Skeletal muscle tissue (tissue), 4 donors: ENCODE results near the gene SSR4. TPM values are rescaled to one million over a fixed set of nuclear protein-coding genes. Genes with fewer than 3 reads are reported as not detected.

Source experiments
- H3K27ac ChIP-seq: one replicate; pipeline ENCODE4 v1.7.0; 2013; ENCODE audit warnings: mild to moderate bottlenecking, low read depth, low read length, inconsistent platforms
- H3K27me3 ChIP-seq, 3 donors: one replicate each; pipeline ENCODE4 v1.7.0; 2013; ENCODE audit warnings: low read length in 3 of 3; ENCODE audit not compliant: control insufficient read depth in 3 of 3, insufficient read depth in 3 of 3
- H3K36me3 ChIP-seq, 3 donors: one replicate each; pipeline ENCODE4 v1.7.0; 2013; ENCODE audit warnings: low read length in 3 of 3; ENCODE audit not compliant: control insufficient read depth in 3 of 3, insufficient read depth in 3 of 3
- H3K4me1 ChIP-seq, 3 donors: one replicate each; pipeline ENCODE4 v1.7.0; 2013; ENCODE audit warnings: low read length in 3 of 3, mild to moderate bottlenecking in 3 of 3; ENCODE audit not compliant: control insufficient read depth in 3 of 3, insufficient read depth in 3 of 3
- H3K4me3 ChIP-seq, 3 donors: one replicate each; pipeline ENCODE4 v1.7.0; 2013; ENCODE audit warnings: low read length in 3 of 3
- H3K9ac ChIP-seq, 3 donors: one replicate each; pipeline ENCODE4 v1.7.0; 2013; ENCODE audit warnings: low read length in 3 of 3, mild to moderate bottlenecking in 3 of 3, moderate library complexity in 2 of 3, low read depth in 1 of 3
- H3K9me3 ChIP-seq, 3 donors: one replicate each; pipeline ENCODE4 v1.7.0; 2013; ENCODE audit warnings: low read length in 3 of 3; ENCODE audit not compliant: control insufficient read depth in 3 of 3
- total RNA-seq: library from RNA; depleted of rRNA; stranded (reverse); fragments of >200 nt; gene quantifications from one replicate; pipeline ENCODE4 v1.2.3, GENCODE V29; 2014
- donor health status: Osteomylitis.

Gene SSR4
- total RNA-seq, 1 donor from 2014 or later: 85.6 TPM

DNA sequence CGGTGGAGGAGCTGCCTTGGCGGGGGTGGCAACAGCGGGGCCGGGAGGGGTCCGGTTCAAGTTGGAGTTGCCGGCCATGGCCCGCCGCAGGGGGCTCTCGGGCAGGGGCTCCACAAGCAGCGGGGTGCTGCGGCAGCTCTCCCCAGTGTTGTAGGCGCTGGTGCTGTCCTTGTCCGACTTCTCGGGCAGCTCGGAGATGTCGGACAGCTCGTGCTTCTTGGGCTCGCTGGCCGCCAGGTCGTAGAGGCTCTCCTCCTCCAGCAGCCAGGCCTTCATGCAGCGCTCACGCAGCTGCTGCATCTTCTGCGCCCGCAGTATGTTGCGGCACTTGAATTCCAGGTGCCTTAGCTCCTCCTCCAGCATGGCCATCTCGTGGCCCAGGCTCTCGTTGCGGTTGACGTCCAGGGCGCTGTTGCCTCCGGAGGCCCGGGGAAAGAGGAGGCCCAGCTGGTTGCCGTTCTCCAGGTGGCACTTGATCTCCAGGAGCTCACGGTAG lies 9.7 kb downstream of the SSR4 start:
- Histone ChIP-seq H3K9ac (no peak overlapping the region), H3K27ac (no peak overlapping the region), H3K27me3 (peaks cover 0 to 4% (median 0%) of the 10 kb centered on the region in 3 donors), H3K36me3 (no peaks in the 10 kb centered on the region), H3K9me3 (no peaks in the 10 kb centered on the region), H3K4me1 (peaks cover 4 to 12% (median 10%) of the 10 kb centered on the region in 3 donors), H3K4me3 (no peak overlapping the region)

DNA sequence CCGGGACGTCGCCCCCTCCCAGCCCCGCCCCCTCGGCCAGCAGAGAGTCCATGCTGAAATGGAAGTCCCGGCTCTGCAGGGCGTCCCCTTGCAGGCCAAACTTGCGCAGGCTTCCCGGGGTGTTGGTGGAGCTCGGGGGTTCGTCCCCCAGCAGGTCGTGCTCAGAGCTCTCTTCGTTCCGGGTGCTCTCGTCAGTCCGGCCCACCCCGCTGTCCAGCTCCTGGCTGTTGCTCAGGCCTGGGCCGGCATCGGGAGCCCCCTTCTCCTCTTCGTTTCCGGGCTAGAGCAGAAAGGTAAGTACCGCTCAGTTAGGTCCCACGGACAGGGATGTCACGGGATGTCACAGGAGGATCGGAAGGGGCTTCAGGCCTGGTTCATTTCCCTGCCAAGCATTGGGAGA lies 10.2 kb downstream of the SSR4 start:
- Histone ChIP-seq H3K27me3 (peaks cover 0 to 4% (median 0%) of the 10 kb centered on the region in 3 donors), H3K4me3 (no peak overlapping the region), H3K36me3 (no peaks in the 10 kb centered on the region), H3K9me3 (no peaks in the 10 kb centered on the region), H3K27ac (no peak overlapping the region), H3K4me1 (peaks cover 4 to 10% (median 9%) of the 10 kb centered on the region in 3 donors), H3K9ac (no peak overlapping the region)

DNA sequence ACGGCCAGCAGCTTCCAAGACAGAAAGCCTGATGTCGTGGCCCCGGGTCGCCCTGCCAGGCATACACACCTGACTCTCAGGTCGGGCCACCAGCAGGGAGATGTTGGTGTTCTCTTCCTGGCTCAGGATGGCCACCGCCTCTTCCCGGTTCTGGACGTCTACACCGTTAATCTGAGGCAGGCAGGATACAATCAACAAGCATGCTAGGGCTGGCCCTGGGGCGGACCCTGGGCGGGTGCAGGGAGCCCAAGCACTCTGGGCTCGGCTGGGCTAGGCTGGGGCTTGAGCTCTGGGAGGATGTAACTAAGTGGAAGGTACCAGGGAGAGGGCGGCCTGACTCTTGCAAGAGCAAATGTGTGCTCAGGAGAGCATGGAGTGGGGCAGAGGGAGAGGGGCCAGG lies 11.0 kb downstream of the SSR4 start:
- Histone ChIP-seq H3K4me1 (peaks cover 3 to 5% (median 4%) of the 10 kb centered on the region in 3 donors), H3K9ac (no peak overlapping the region), H3K4me3 (no peak overlapping the region)

DNA sequence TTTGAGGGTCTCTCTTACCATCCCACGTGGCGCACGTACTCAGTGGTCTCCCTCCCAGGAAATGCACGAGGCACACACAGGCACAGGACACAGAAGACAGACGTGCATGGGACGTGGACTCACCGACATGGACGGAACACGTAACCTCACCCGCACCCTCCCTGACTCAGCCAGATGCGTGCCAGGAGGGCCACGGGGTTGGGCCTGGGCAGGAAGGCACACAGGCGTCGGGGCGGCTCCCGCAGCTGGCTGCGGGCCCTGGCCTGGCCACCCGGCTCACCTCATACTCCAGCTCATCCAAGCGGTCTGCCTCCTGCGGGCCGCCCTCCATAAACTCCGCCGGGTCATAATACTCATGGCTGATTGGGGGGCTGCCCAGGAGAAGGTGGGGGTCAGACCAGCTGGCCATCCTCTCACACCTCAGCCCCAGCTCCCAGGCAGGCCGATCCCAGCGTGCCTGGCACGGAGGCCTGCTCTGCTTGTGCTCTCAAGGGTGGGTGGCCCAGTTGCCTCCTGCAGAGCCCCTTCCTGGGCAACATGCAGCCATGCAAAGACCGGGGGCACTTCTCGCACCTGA lies 12.6 kb downstream of the SSR4 start:
- Histone ChIP-seq H3K36me3 (no peaks in the 10 kb centered on the region), H3K27ac (no peak overlapping the region), H3K4me1 (no peaks in the 10 kb centered on the region), H3K27me3 (peaks cover 0 to 4% (median 0%) of the 10 kb centered on the region in 3 donors), H3K4me3 (no peak overlapping the region), H3K9ac (no peak overlapping the region), H3K9me3 (no peaks in the 10 kb centered on the region)

More for the DNA sequence above, 11.0 kb downstream of the SSR4 start:
- Histone ChIP-seq H3K36me3 (no peaks in the 10 kb centered on the region), H3K27me3 (peaks cover 0 to 4% (median 0%) of the 10 kb centered on the region in 3 donors), H3K9me3 (no peaks in the 10 kb centered on the region), H3K27ac (no peak overlapping the region)

DNA sequence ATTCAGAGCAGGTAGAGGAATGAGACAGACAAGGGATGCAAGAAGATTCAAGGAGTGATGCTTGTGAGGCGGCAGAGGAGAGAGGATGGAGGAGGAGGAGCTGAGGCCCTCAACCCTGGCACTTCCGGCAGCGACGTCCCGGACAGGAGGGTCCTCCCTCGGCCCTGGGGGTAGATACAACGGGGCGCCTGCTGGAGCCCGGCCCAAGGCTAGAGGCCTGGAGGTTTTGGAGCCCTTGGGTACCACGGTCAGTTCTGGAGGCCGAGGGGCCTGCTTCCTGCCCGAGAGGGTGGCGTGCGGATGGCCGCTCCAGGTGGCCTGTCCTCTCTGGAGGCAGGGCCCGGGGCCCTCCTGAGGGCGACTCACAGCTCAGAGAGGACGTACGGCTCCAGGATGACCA lies 13.5 kb downstream of the SSR4 start:
- peaks cover 0 to 4% (median 0%) of the 10 kb centered on the region in 3 donors for H3K27me3 ChIP-seq
- H3K4me1 ChIP-seq: no peaks in the 10 kb centered on the region
- no peak overlapping the region for H3K9ac ChIP-seq
- no peak overlapping the region for H3K4me3 ChIP-seq
- H3K36me3 ChIP-seq: no peaks in the 10 kb centered on the region
- no peak overlapping the region for H3K27ac ChIP-seq
- no peaks in the 10 kb centered on the region for H3K9me3 ChIP-seq

DNA sequence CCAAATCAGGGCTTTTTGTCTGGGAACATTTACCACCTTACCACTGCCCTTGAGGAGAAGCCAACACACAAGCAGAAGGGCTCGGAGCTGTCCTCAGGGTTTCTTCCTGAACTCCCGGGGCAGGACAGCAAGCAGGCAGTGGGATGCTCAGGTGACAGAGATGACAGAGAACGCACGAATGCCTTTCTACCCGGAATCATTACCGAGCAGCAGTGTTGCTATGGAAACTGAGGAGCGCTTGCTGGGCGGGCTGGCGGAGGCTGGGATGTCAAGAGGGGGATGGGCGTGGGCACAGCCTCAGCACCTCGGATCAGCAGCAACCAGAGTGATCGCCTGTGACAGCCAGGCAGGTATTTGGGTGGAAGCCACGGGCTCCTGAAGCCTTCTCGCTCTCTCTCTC lies 17.8 kb downstream of the SSR4 start:
- no peaks in the 10 kb centered on the region for H3K36me3 ChIP-seq
- no peak overlapping the region for H3K27ac ChIP-seq
- peaks cover 0 to 8% (median 0%) of the 10 kb centered on the region in 3 donors for H3K27me3 ChIP-seq
- no peak overlapping the region for H3K4me3 ChIP-seq
- no peaks in the 10 kb centered on the region for H3K9me3 ChIP-seq
- no peaks in the 10 kb centered on the region for H3K4me1 ChIP-seq
- no peak overlapping the region for H3K9ac ChIP-seq

DNA sequence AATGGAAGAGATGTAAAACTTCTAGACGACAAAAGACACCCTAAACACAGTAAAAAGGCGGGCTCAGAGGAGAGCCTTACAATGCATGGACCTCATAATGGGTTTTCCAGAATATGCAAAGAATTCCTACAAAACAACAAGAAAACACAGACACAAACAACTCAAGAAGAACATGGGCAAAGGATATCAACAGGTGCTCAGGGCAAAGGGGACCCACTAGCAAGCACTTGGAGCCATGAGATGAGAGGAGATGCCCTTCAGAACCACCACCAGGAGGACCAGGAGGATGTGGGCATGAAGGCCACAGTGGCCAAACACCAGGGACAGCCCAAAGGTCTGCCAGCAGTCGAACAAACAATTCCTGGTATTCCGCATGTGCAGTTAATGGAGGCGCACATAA lies 18.7 kb downstream of the SSR4 start:
- Histone ChIP-seq H3K9ac (no peak overlapping the region), H3K27me3 (peaks cover 0 to 8% (median 0%) of the 10 kb centered on the region in 3 donors), H3K4me1 (no peaks in the 10 kb centered on the region), H3K36me3 (no peaks in the 10 kb centered on the region), H3K27ac (no peak overlapping the region), H3K9me3 (no peaks in the 10 kb centered on the region), H3K4me3 (no peak overlapping the region)

DNA sequence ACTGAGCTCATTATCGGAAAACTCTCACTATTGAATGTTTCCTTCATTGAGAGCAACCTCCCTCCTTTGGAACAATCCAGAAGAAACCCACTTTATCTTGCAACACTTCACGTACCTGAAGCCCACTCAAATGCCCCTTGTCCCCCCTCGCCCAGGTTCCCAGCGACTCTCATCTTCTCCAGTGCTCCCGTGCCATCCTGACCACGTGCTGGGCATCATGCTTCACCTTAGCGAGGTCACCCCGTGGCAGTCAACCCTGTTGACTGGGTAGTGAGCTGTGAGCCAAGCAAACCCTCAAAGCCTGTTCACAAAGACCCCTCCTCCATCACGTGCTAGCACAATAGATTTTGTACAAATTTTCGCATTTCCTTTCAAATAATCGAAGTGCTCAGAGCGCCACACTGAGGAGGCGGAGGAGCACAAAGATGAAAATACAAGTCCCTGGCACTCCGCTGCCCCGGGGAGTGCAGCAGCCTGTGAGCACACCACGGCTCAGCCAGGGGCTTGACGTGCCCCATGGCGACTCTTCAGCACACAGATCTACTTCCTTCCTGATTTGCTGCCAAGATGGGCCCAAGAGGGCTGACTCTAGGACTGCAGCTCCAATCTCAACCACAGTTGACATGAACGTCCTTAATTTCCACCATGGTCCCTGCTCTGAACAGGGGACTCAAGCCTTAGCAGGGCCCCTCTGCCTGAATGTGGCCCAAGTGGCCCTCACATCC lies 20.3 kb downstream of the SSR4 start:
- no peaks in the 10 kb centered on the region for H3K9me3 ChIP-seq
- peaks cover 0 to 9% (median 0%) of the 10 kb centered on the region in 3 donors for H3K27me3 ChIP-seq
- H3K27ac ChIP-seq: no peak overlapping the region

DNA sequence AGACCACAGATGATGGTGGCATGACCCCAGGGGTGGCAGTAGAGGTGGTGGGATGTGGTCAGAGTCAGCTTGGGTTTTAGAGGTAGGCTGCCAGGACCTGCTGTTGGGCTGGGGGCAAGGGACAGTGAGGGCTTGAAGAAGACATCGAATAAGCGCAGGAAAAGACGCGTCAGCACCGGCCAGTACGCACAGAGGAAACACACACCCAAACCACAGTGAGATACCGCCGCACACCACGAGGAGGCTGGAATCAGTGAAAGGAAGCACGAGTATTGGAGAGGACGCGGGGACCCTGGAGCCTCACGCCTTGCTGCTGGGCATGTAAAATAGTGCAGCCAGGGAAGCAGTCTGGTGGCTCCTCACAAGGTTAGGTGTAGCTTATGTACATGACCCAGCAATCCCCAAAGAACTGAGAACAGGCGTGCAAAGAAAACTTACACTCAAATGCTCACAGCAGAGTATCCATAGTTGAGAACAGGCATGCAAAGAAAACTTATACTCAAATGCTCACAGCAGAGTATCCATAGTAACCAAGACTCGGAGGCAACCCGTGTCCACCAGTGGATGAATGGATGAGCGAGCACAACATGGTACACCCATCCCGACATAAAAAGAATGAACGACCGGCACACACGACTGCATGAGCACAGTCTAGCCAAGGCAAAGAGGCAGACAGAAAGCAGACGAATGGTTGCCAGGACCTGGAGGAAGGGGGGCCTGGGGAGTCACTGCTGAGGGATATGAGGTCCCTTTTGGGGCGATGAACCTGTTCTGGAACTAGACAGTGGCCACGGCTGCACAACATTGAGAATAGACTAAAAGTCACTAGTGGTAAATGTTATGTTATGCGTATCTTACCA lies 22.6 kb downstream of the SSR4 start:
- Histone ChIP-seq H3K9ac (no peak overlapping the region), H3K4me1 (peaks cover 2 to 7% (median 5%) of the 10 kb centered on the region in 3 donors), H3K27ac (no peak overlapping the region), H3K36me3 (no peaks in the 10 kb centered on the region), H3K4me3 (no peak overlapping the region), H3K9me3 (no peaks in the 10 kb centered on the region), H3K27me3 (peaks cover 0 to 10% (median 0%) of the 10 kb centered on the region in 3 donors)

More for the DNA sequence above, 20.3 kb downstream of the SSR4 start:
- peaks cover 2 to 6% (median 5%) of the 10 kb centered on the region in 3 donors for H3K4me1 ChIP-seq
- no peaks in the 10 kb centered on the region for H3K36me3 ChIP-seq
- H3K9ac ChIP-seq: no peak overlapping the region
- H3K4me3 ChIP-seq: no peak overlapping the region
